HepG2 (cell line): ENCODE data around the gene LRRC4. TPM values are rescaled to one million over a fixed set of nuclear protein-coding genes. Genes with fewer than 3 reads are reported as not detected.

Experiments
- ATAC-seq: fragments of 200-7000 bp; cut with Tn5 transposase; 3 replicates; pipeline ENCODE4 v1.9.1; 2020; ENCODE audit warnings: mild to moderate bottlenecking, moderate library complexity
- BruUV-seq: library from RNA; stranded (reverse); fragments of 400-500 nt; replicated peaks from 2 replicates; lab custom pipeline; 2021; lab: Mats Ljungman, UMichigan
- CTCF ChIA-PET: fragments of 300-600 bp; formaldehyde crosslinking; extraction: SDS; loops from one replicate; lab custom pipeline; 2021; ENCODE audit warnings: low total read pairs, inconsistent platforms, low intra/inter-chr PET ratio; lab: Yijun Ruan, JAX
- POLR2A ChIA-PET: fragments of 350-600 bp; sonication (Branson Sonifier 250); formaldehyde crosslinking; loops from one replicate; lab custom pipeline; 2020; ENCODE audit warnings: antibody characterized with exemption, inconsistent platforms; lab: Yijun Ruan, JAX
- DNase-seq: peaks from one replicate; pipeline ENCODE4 v3.0.0-alpha.2; 2015; ENCODE audit warnings: low spot score
- FAIRE-seq: peaks from 3 replicates; lab custom pipeline; 2011; peaks lifted over from hg19 to GRCh38; lab: Jason Lieb, UNC
- H2AFZ ChIP-seq: one replicate; pipeline ENCODE4 v1.6.1; 2011; ENCODE audit warnings: low read length, inconsistent platforms
- H3K27ac ChIP-seq: fragments of 300-600 bp; 3 replicates; pipeline ENCODE4 v1.8.0; 2011; ENCODE audit warnings: mixed run types, mild to moderate bottlenecking, mixed read lengths, low read length, inconsistent platforms; ENCODE audit not compliant: insufficient read depth; ENCODE audit errors: extremely low read length
- H3K27me3 ChIP-seq, 2 experiments: fragments of 200-600 bp in 1 of 2; 2 replicates in 1 of 2; 3 replicates in 1 of 2; pipeline versions ENCODE4 v1.6.0 to v1.8.0; 2011; ENCODE audit warnings: low read length in 2 of 2, mild to moderate bottlenecking in 2 of 2, moderate library complexity in 2 of 2, inconsistent platforms in 1 of 2; ENCODE audit not compliant: insufficient read depth in 2 of 2, control insufficient read depth in 1 of 2
- H3K36me3 ChIP-seq, 2 experiments: fragments of 200-600 bp in 1 of 2; replicated peaks in 1 of 2; 2 replicates in 1 of 2; 3 replicates in 1 of 2; pipeline versions ENCODE4 v1.5.1 to v1.8.0; 2011; ENCODE audit warnings: low read length in 2 of 2, inconsistent platforms in 1 of 2; ENCODE audit not compliant: insufficient read depth in 2 of 2, control insufficient read depth in 1 of 2
- H3K4me1 ChIP-seq: 2 replicates; pipeline ENCODE4 v1.5.1; 2012; ENCODE audit warnings: low read length, inconsistent platforms; ENCODE audit not compliant: insufficient read depth
- H3K4me2 ChIP-seq: 2 replicates; pipeline ENCODE4 v1.6.0; 2011; ENCODE audit warnings: low read depth, low read length, inconsistent platforms
- H3K4me3 ChIP-seq, 3 experiments: fragments of 200-600 bp in 1 of 3; sonication (generic), shearing (Covaris generic) in 1 of 3; replicated peaks in 1 of 3; 2 replicates each; pipeline ENCODE4 v1.5.1; 2011 to 2016; ENCODE audit warnings: low read length in 3 of 3, inconsistent platforms in 2 of 3, low read depth in 2 of 3, mild to moderate bottlenecking in 2 of 3, control low read depth in 1 of 3, mixed read lengths in 1 of 3; ENCODE audit not compliant: insufficient read depth in 1 of 3
- H3K79me2 ChIP-seq: one replicate; pipeline ENCODE4 v1.6.1; 2011; ENCODE audit warnings: low read length, inconsistent platforms; ENCODE audit not compliant: insufficient read depth
- H3K9ac ChIP-seq: 2 replicates; pipeline ENCODE4 v1.6.0; 2011; ENCODE audit warnings: mild to moderate bottlenecking, low read depth, low read length, inconsistent platforms; ENCODE audit not compliant: insufficient read depth
- H3K9me3 ChIP-seq: 2 replicates; pipeline ENCODE4 v1.5.1; 2012; ENCODE audit warnings: mild to moderate bottlenecking, low read length
- H4K20me1 ChIP-seq: 2 replicates; pipeline ENCODE4 v1.6.0; 2011; ENCODE audit warnings: inconsistent platforms, mild to moderate bottlenecking, low read length, moderate library complexity; ENCODE audit not compliant: insufficient read depth
- CEBPB ChIP-seq: IDR thresholded peaks from 2 replicates; pipeline ENCODE4 v1.6.1; 2011; ENCODE audit warnings: low read depth, low read length, improper control_type of control experiment, borderline replicate concordance
- HNF4A ChIP-seq: sonication (generic); formaldehyde crosslinking; IDR thresholded peaks from 2 replicates; pipeline ENCODE4 v1.4.0; 2020; ENCODE audit warnings: missing genetic modification reagents
- NR1H2 ChIP-seq: sonication (generic); formaldehyde crosslinking; IDR thresholded peaks from 2 replicates; pipeline ENCODE4 v1.8.1; 2022; ENCODE audit warnings: low read depth, missing genetic modification reagents, borderline replicate concordance
- SRF ChIP-seq: IDR thresholded peaks from 2 replicates; pipeline ENCODE4 v1.6.1; 2011; ENCODE audit warnings: mild to moderate bottlenecking, low read depth, low read length, moderate library complexity
- ZNF143 ChIP-seq: sonication (generic); formaldehyde crosslinking; IDR thresholded peaks from 2 replicates; pipeline ENCODE4 v1.4.0; 2020; ENCODE audit warnings: missing genetic modification reagents
- WGBS: methylation state at CpG from one replicate; pipeline ENCODE4 v1.1.6; 2017; ENCODE audit warnings: low lambda C conversion rate; 5-methylcytosine and 5-hydroxymethylcytosine counted together
- in situ Hi-C: cut with HindIII; loops from 2 replicates; pipeline ENCODE4 v1.10.0; 2017; ENCODE audit warnings: low pct_unique_long_range_greater_than_20kb; ENCODE audit not compliant: extremely low pct_ligation_motif_present
- intact Hi-C: fragments of 100-400 bp; cut with micrococcal nuclease; formaldehyde crosslinking; loops from one replicate; pipeline ENCODE4 v1.10.0; 2022; ENCODE audit not compliant: unreplicated experiment
- polyA plus RNA-seq, 8 experiments: library from polyadenylated mRNA; depleted of rRNA in 3 of 8; stranded (reverse) in 7 of 8; unstranded in 1 of 8; fragments of >200 nt; fragmentation: Illumina TruSeq in 4 of 8; extraction: Trizol in 4 of 8; gene quantifications; 2 replicates each; pipeline versions ENCODE4 v1.2.1 to v1.2.3, GENCODE V29; 2011 to 2016; ENCODE audit warnings: low read depth in 4 of 8, missing spikeins in 1 of 8, mixed read lengths in 1 of 8; ENCODE audit not compliant: insufficient read depth in 1 of 8
- total RNA-seq, 5 experiments: library from RNA; depleted of rRNA; stranded (reverse); fragments of >200 nt; fragmentation: Illumina TruSeq; extraction: Trizol; gene quantifications; 2 replicates each; pipeline ENCODE4 v1.2.3, GENCODE V29; 2016; ENCODE audit warnings: low read depth in 1 of 5

LRRC4 gene
- total and polyA plus RNA-seq, 2 of the 13 experiments (the other 11 are each of a cell fraction or from before 2014, with no cell fraction given) = not detected

DNA sequence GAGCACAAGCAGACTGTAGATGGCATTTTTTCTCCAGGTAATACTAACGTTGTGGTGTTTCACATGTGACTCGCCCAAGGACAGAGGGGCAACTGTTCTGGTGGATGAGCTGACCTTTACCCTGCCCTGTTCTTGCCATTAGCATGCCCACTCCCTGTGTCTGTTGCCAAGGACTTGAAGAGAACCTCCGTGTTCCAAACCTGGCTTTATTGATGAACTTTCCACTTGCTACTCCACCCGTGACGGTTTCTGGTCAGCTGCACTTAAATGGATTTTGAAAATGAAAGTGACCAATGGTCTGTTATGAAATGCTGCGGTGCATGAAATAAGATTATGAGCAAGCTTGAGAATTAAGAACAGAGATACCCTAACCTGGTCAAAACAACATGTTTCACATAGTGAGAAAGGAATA is 30.4 kb downstream of the LRRC4 start:
- Histone ChIP-seq H2AFZ (no peak overlapping the region), H3K4me3 (no peak overlapping the region), H3K79me2 (no peaks in the 10 kb centered on the region), H3K9me3 (no peaks in the 10 kb centered on the region), H3K9ac (no peak overlapping the region), H3K36me3 (peaks cover 4 to 33% of the 10 kb centered on the region in 2 experiments), H3K4me2 (no peak overlapping the region), H3K27ac (no peak overlapping the region), H4K20me1 (peaks cover 7% of the 10 kb centered on the region), H3K27me3 (no peaks in the 10 kb centered on the region), H3K4me1 (peaks cover 91% of the 10 kb centered on the region)
- POLR2A ChIA-PET = no interaction called here
- WGBS = 88% methylated on average over 6 of the region's 6 CpGs
- ATAC-seq (no peak), DNase-seq (peak; percentile 14), FAIRE-seq (no peak)
- in situ Hi-C loops (no loop called here), intact Hi-C loops (loop anchor here (10.0 kb wide), 1 partner anchor 96 kb away; no protein-coding TSS in a partner anchor)
- CTCF ChIA-PET = no interaction called here
- no TSS peak for BruUV-seq
- 0 out of 2 replicates have a peak, but pooled peaks have one; percentile 10 for TF ChIP-seq HNF4A (CRISPR knock-in tag)
- no peak for TF ChIP-seq ZNF143 (CRISPR knock-in tag)

DNA sequence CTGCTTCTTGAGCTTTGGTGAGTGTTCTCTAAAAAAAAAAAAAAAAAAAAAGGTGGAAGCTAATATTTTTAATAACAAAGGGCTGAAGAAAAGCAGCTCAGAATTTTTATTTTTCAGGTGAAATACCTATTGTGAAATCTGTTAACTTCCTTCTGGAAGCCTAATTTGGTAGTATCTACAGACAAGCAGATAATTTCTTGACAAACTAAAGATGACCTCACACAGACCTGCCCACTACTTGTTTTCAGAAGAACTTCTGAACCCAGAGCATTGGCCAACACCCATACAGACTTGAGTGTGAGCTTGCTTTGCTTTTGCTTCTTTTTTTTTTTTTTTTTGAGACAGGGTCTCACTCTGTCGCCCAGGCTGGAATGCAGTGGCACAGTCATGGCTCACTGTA is 31.2 kb downstream of the LRRC4 start:
- Histone ChIP-seq H3K9ac (no peak overlapping the region), H3K27me3 (no peaks in the 10 kb centered on the region), H3K27ac (no peak overlapping the region), H3K9me3 (no peaks in the 10 kb centered on the region), H3K4me3 (no peak overlapping the region), H3K4me2 (no peak overlapping the region), H3K79me2 (no peaks in the 10 kb centered on the region), H4K20me1 (peaks cover 3% of the 10 kb centered on the region), H2AFZ (no peak overlapping the region), H3K36me3 (peaks cover 4 to 41% of the 10 kb centered on the region in 2 experiments), H3K4me1 (peaks cover 83% of the 10 kb centered on the region)
- in situ Hi-C loops (no loop called here), intact Hi-C loops (loop anchor here (10.0 kb wide), 1 partner anchor 95 kb away; no protein-coding TSS in a partner anchor)
- POLR2A ChIA-PET = interaction anchor here (0.6 to 0.7 kb wide), 2 partner anchors 20 to 51 kb away, joined by 3 read pairs; no protein-coding TSS in a partner anchor
- TF ChIP-seq CEBPB (0 out of 2 replicates have a peak, but pooled peaks have one; percentile 18), NR1H2 (no peak), SRF (peak; percentile 45; the same call in 1 of the 2 replicates)
- no TSS peak for BruUV-seq
- ATAC-seq (peak; percentile 43), FAIRE-seq (no peak), DNase-seq (peak; percentile 48)
- 100% methylated on average over 1 of the region's 1 CpG for WGBS
- CTCF ChIA-PET = no interaction called here
